Esophagus squamous epithelium (tissue), 5 donors: ENCODE data around the gene FAM78A. TPM values are rescaled to one million over a fixed set of nuclear protein-coding genes. Genes with fewer than 3 reads are reported as not detected.

ENCODE experiments used
- DNase-seq: peaks from one replicate; lab custom pipeline; 2025; lab: John Stamatoyannopoulos, UW
- H3K27ac ChIP-seq, 4 donors: fragments of 200-600 bp; sonication (generic); one replicate each; pipeline ENCODE4 v1.5.1; 2016 to 2019; ENCODE audit warnings: mild to moderate bottlenecking in 1 of 4
- H3K27me3 ChIP-seq, 4 donors: fragments of 200-600 bp; sonication (generic); 1 replicate in 3 of 4; 2 replicates in 1 of 4; pipeline versions ENCODE4 v1.5.1 to v1.6.0; 2017 to 2021; ENCODE audit warnings: antibody characterized with exemption in 1 of 4
- H3K36me3 ChIP-seq, 3 donors: fragments of 200-600 bp; sonication (generic); one replicate each; pipeline ENCODE4 v1.5.1; 2016 to 2019
- H3K4me1 ChIP-seq, 3 donors: fragments of 200-600 bp; sonication (generic); one replicate each; pipeline ENCODE4 v1.5.1; 2017 to 2019
- H3K4me3 ChIP-seq, 4 donors: fragments of 200-600 bp; sonication (generic); 1 replicate in 3 of 4; 2 replicates in 1 of 4; pipeline ENCODE4 v1.5.1; 2016 to 2019; ENCODE audit warnings: mild to moderate bottlenecking in 2 of 4, moderate library complexity in 1 of 4
- H3K9me3 ChIP-seq, 3 donors: fragments of 200-600 bp; sonication (generic); one replicate each; pipeline ENCODE4 v1.5.1; 2016 to 2019
- CTCF ChIP-seq, 6 experiments: fragments of 450-650 bp in 4 of 6; fragments of 200-600 bp in 2 of 6; sonication (generic) in 2 of 6; IDR thresholded peaks; one replicate each; pipeline ENCODE4 v1.5.1; 2016 to 2019; ENCODE audit warnings: antibody characterized with exemption in 6 of 6, mild to moderate bottlenecking in 4 of 6, moderate library complexity in 4 of 6
- POLR2A ChIP-seq, 4 donors: fragments of 450-650 bp; IDR thresholded peaks; one replicate each; pipeline ENCODE4 v1.6.1; 2017; ENCODE audit warnings: antibody characterized with exemption in 4 of 4, mild to moderate bottlenecking in 4 of 4, moderate library complexity in 3 of 4
- WGBS, 2 donors: methylation state at CpG; one replicate each; pipeline ENCODE4 v1.1.5; 2018; 5-methylcytosine and 5-hydroxymethylcytosine counted together
- intact Hi-C: fragments of 100-400 bp; cut with DNase I; formaldehyde crosslinking; loops from one replicate; pipeline ENCODE4 v1.15.0; 2022
- total RNA-seq, 4 donors: library from RNA; depleted of rRNA; stranded (reverse); fragments of >200 nt; gene quantifications; one replicate each; pipeline ENCODE4 v1.1.0, GENCODE V29; 2016
- donor health status: DM: yes; HTN: yes; CAD: no.

FAM78A gene
- total RNA-seq, 4 donors from 2014 or later = 0.61 to 2.9 (median 2.0) TPM

GRCh38 chr9:131300444-131300843 is 24.1 kb upstream of the FAM78A start:
- no peaks in the 10 kb centered on the region for H3K4me1 ChIP-seq
- no peak overlapping the region for H3K27ac ChIP-seq
- H3K4me3 ChIP-seq = no peak overlapping the region
- no peak for TF ChIP-seq POLR2A (IDR thresholded peaks at IDR 0.05)
- no peak for TF ChIP-seq CTCF (IDR thresholded peaks at IDR 0.05)
- H3K9me3 ChIP-seq = no peaks in the 10 kb centered on the region
- intact Hi-C loops = no loop called here
- no peaks in the 10 kb centered on the region for H3K27me3 ChIP-seq
- no peak for DNase-seq
- H3K36me3 ChIP-seq = no peaks in the 10 kb centered on the region

DNA sequence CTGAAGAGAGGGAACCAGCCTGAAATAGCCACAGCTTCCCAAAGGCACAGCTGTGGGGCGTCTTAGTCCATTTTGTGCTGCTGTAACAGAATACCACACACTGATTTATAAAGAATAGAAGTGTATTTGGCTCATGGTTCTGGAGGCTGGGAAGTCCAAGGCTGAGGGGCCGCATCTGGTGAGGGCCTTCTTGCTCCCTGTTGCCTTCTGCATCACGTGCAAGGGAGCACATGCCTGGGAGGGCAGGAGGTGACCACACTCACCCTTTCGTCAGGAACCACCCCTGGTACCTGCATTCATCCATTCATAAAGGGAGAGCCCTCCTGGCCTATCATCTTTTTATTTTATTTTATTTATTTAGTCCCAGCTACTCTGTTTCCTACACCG is 23.6 kb upstream of the FAM78A start:
- intact Hi-C loops = no loop called here
- H3K36me3 ChIP-seq = no peaks in the 10 kb centered on the region
- 64 to 73% methylated on average over 4 to 5 of the region's 5 CpGs for WGBS, 2 donors
- H3K27me3 ChIP-seq = no peaks in the 10 kb centered on the region
- H3K9me3 ChIP-seq = no peaks in the 10 kb centered on the region
- H3K4me3 ChIP-seq = no peak overlapping the region
- no peak for TF ChIP-seq CTCF (IDR thresholded peaks at IDR 0.05)
- TF ChIP-seq POLR2A (IDR thresholded peaks at IDR 0.05) = no peak
- no peak overlapping the region for H3K27ac ChIP-seq
- H3K4me1 ChIP-seq = no peaks in the 10 kb centered on the region
- no peak for DNase-seq

- no peaks in the 10 kb centered on the region for H3K36me3 ChIP-seq
- intact Hi-C loops = no loop called here
- H3K9me3 ChIP-seq = no peaks in the 10 kb centered on the region
- H3K4me3 ChIP-seq = no peak overlapping the region
- no peak overlapping the region for H3K27ac ChIP-seq
- no peaks in the 10 kb centered on the region for H3K4me1 ChIP-seq
- DNase-seq = no peak
- 0 to 83% methylated on average over 1 to 15 of the region's 22 CpGs for WGBS, 2 donors
- H3K27me3 ChIP-seq = no peaks in the 10 kb centered on the region
- TF ChIP-seq POLR2A (IDR thresholded peaks at IDR 0.05) = no peak
- TF ChIP-seq CTCF (IDR thresholded peaks at IDR 0.05) = no peak
Measured at GRCh38 chr9:131299346-131299960, 23.1 kb upstream of the FAM78A start.

- Histone ChIP-seq H3K9me3 (no peaks in the 10 kb centered on the region), H3K27ac (no peak overlapping the region), H3K4me1 (no peaks in the 10 kb centered on the region), H3K4me3 (no peak overlapping the region), H3K36me3 (no peaks in the 10 kb centered on the region), H3K27me3 (no peaks in the 10 kb centered on the region)
- TF ChIP-seq CTCF (IDR thresholded peaks at IDR 0.05) (no peak), POLR2A (IDR thresholded peaks at IDR 0.05) (no peak)
- intact Hi-C loops = no loop called here
- WGBS, 2 donors = 67 to 95% methylated on average over 3 to 7 of the region's 12 CpGs
- no peak for DNase-seq
Measured at GRCh38 chr9:131298816-131299215, 22.5 kb upstream of the FAM78A start.

GRCh38 chr9:131298341-131298740 is 22.0 kb upstream of the FAM78A start:
- intact Hi-C loops = no loop called here
- no peak for TF ChIP-seq CTCF (IDR thresholded peaks at IDR 0.05)
- TF ChIP-seq POLR2A (IDR thresholded peaks at IDR 0.05) = no peak
- Histone ChIP-seq H3K9me3 (no peaks in the 10 kb centered on the region), H3K27me3 (no peaks in the 10 kb centered on the region), H3K4me3 (no peak overlapping the region), H3K4me1 (no peaks in the 10 kb centered on the region), H3K36me3 (no peaks in the 10 kb centered on the region), H3K27ac (no peak overlapping the region)
- DNase-seq = no peak
- WGBS, 2 donors = 78 to 92% methylated on average over 4 of the region's 5 CpGs
